ENCODE data around the gene IGSF10.

The IGSF10 gene

GRCh38 chr3:151428386-151428785 lies 32.5 kb downstream of the IGSF10 start:
- DNase-seq = no peak

DNA sequence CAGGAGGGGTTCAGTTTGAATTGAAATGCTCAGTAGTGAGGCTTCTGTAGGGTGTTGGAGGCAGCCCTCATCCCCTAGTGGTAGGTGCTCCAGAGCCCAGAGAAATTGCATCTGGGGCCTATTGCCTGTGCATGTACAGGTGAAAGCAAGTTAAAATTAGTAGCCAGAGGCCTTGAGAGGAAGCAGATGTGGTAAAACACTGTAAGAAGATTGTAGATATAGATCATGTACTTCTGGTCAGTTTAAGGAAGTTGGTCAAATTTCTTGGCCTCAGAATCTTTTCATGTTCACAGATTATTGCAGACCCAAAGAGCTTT lies 34.6 kb downstream of the IGSF10 start:
- Histone ChIP-seq H3K4me3 (ENCODE audit: low read depth, low read length) (no peak overlapping the region), H3K36me3 (no peaks in the 10 kb centered on the region), H3K4me1 (no peaks in the 10 kb centered on the region), H3K27me3 (no peaks in the 10 kb centered on the region), H3K9me3 (no peaks in the 10 kb centered on the region)
- TF ChIP-seq, protein P1, sequence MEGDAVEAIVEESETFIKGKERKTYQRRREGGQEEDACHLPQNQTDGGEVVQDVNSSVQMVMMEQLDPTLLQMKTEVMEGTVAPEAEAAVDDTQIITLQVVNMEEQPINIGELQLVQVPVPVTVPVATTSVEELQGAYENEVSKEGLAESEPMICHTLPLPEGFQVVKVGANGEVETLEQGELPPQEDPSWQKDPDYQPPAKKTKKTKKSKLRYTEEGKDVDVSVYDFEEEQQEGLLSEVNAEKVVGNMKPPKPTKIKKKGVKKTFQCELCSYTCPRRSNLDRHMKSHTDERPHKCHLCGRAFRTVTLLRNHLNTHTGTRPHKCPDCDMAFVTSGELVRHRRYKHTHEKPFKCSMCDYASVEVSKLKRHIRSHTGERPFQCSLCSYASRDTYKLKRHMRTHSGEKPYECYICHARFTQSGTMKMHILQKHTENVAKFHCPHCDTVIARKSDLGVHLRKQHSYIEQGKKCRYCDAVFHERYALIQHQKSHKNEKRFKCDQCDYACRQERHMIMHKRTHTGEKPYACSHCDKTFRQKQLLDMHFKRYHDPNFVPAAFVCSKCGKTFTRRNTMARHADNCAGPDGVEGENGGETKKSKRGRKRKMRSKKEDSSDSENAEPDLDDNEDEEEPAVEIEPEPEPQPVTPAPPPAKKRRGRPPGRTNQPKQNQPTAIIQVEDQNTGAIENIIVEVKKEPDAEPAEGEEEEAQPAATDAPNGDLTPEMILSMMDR (IDR thresholded peaks at IDR 0.05; ENCODE audit: low read depth, low read length) = peak; percentile 43
- DNase-seq = no peak

More at GRCh38 chr3:151428386-151428785, 32.5 kb downstream of the IGSF10 start:
- Histone ChIP-seq H3K4me1 (no peaks in the 10 kb centered on the region), H3K36me3 (no peaks in the 10 kb centered on the region), H3K4me3 (ENCODE audit: low read depth, low read length) (no peak overlapping the region), H3K9me3 (no peaks in the 10 kb centered on the region), H3K27me3 (no peaks in the 10 kb centered on the region)
- TF ChIP-seq, protein P1 (IDR thresholded peaks at IDR 0.05; ENCODE audit: low read depth, low read length) = no peak

- Histone ChIP-seq H3K4me3 (ENCODE audit: low read depth, low read length) (no peak overlapping the region), H3K9me3 (no peaks in the 10 kb centered on the region), H3K4me1 (no peaks in the 10 kb centered on the region), H3K27me3 (no peaks in the 10 kb centered on the region), H3K36me3 (no peaks in the 10 kb centered on the region)
- no peak for DNase-seq
- TF ChIP-seq, protein P1 (IDR thresholded peaks at IDR 0.05; ENCODE audit: low read depth, low read length) = peak; percentile 62
Measured at GRCh38 chr3:151425627-151426340, 35.1 kb downstream of the IGSF10 start.

DNA sequence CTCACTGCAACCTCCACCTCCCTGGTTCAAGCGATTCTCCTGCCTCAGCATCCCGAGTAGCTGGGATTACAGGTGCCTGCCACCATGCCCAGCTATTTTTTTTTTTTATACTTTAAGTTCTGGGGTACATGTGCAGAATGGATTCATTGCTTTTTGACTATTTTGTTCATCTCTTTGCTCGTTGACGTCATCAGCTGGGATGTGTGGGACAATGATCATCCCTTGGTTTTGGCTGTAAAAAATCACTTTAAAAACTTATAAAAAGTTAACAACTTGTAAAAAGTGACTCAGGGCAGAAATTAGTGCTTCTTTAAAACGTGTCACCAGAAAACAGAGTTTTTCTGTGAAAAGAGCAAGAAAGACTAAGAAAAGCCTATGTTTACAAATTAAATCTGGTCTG lies 37.8 kb downstream of the IGSF10 start:
- H3K9me3 ChIP-seq = no peaks in the 10 kb centered on the region
- no peaks in the 10 kb centered on the region; the same call in 1 of the 2 replicates for H3K36me3 ChIP-seq
- H3K4me3 ChIP-seq (ENCODE audit: low read depth, low read length) = no peak overlapping the region
- no peaks in the 10 kb centered on the region for H3K4me1 ChIP-seq
- H3K27me3 ChIP-seq = no peaks in the 10 kb centered on the region
- no peak for DNase-seq
- TF ChIP-seq, protein P1 (IDR thresholded peaks at IDR 0.05; ENCODE audit: low read depth, low read length) = no peak

- TF ChIP-seq, protein P1 (IDR thresholded peaks at IDR 0.05; ENCODE audit: low read depth, low read length) = peak; percentile 36
- no peaks in the 10 kb centered on the region for H3K27me3 ChIP-seq
- no peak for DNase-seq
- no peak overlapping the region for H3K4me3 ChIP-seq (ENCODE audit: low read depth, low read length)
- H3K36me3 ChIP-seq = no peaks in the 10 kb centered on the region; the same call in 1 of the 2 replicates
- no peaks in the 10 kb centered on the region for H3K4me1 ChIP-seq
- no peaks in the 10 kb centered on the region for H3K9me3 ChIP-seq
Measured at GRCh38 chr3:151421938-151422337, 38.9 kb downstream of the IGSF10 start.

GRCh38 chr3:151419806-151420205 lies 41.1 kb downstream of the IGSF10 start:
- Histone ChIP-seq H3K4me3 (ENCODE audit: low read depth, low read length) (no peak overlapping the region), H3K9me3 (no peaks in the 10 kb centered on the region), H3K36me3 (no peaks in the 10 kb centered on the region; the same call in 1 of the 2 replicates), H3K4me1 (no peaks in the 10 kb centered on the region), H3K27me3 (no peaks in the 10 kb centered on the region)
- DNase-seq = no peak
- TF ChIP-seq, protein P1 (IDR thresholded peaks at IDR 0.05; ENCODE audit: low read depth, low read length) = no peak
